Kidney (tissue), 14 donors: ENCODE data around the gene NEURL1B. TPM values are rescaled to one million over a fixed set of nuclear protein-coding genes. Genes with fewer than 3 reads are reported as not detected.

Experiments used
- DNase-seq, 5 donors: peaks; one replicate each; pipeline ENCODE4 v3.0.0-alpha.2; 2013 to 2020
- FAIRE-seq: peaks from 2 replicates; lab custom pipeline; 2012; peaks lifted over from hg19 to GRCh38; lab: Jason Lieb, UNC
- H3K27ac ChIP-seq, 2 donors: one replicate each; pipeline ENCODE4 v1.7.0; 2013; ENCODE audit warnings: low read depth in 2 of 2, low read length in 2 of 2, inconsistent platforms in 1 of 2
- H3K27me3 ChIP-seq: one replicate; pipeline ENCODE4 v1.7.1; 2013; ENCODE audit warnings: low read length, inconsistent platforms; ENCODE audit not compliant: control insufficient read depth, insufficient read depth
- H3K36me3 ChIP-seq, 3 donors: one replicate each; pipeline versions ENCODE4 v1.7.0 to v1.7.1; 2013; ENCODE audit warnings: low read length in 3 of 3, control low read depth in 1 of 3, inconsistent platforms in 1 of 3; ENCODE audit not compliant: insufficient read depth in 3 of 3, control insufficient read depth in 2 of 3
- H3K4me1 ChIP-seq, 3 donors: one replicate each; pipeline versions ENCODE4 v1.7.0 to v1.7.1; 2013; ENCODE audit warnings: low read length in 3 of 3, inconsistent platforms in 1 of 3, low read depth in 1 of 3; ENCODE audit not compliant: control insufficient read depth in 2 of 3, insufficient read depth in 2 of 3
- H3K4me3 ChIP-seq, 3 donors: one replicate each; pipeline versions ENCODE4 v1.7.0 to v1.8.1; 2013; ENCODE audit warnings: low read length in 3 of 3, control low read depth in 1 of 3, inconsistent platforms in 1 of 3
- H3K9ac ChIP-seq, 3 donors: one replicate each; pipeline versions ENCODE4 v1.7.0 to v1.7.1; 2013; ENCODE audit warnings: low read length in 3 of 3, control low read depth in 1 of 3, inconsistent platforms in 1 of 3
- H3K9me3 ChIP-seq, 3 donors: one replicate each; pipeline versions ENCODE4 v1.7.0 to v1.7.1; 2013; ENCODE audit warnings: low read length in 3 of 3, control low read depth in 1 of 3, inconsistent platforms in 1 of 3; ENCODE audit not compliant: control insufficient read depth in 2 of 3, insufficient read depth in 1 of 3
- intact Hi-C: fragments of 100-400 bp; cut with DNase I; formaldehyde crosslinking; loops from one replicate; pipeline ENCODE4 v1.11.1; 2022
- polyA plus RNA-seq: library from polyadenylated mRNA; stranded (reverse); fragments of 350-450 nt; fragmentation: Illumina TruSeq; extraction: RNeasy Lipid Tissue Mini Kit (QIAGEN cat#74804); gene quantifications from one replicate; pipeline ENCODE4 v1.2.3, GENCODE V29; 2014; ENCODE audit warnings: low read depth, low replicate concordance; ENCODE audit not compliant: insufficient read depth
- total RNA-seq: library from RNA; stranded (reverse); fragmentation: NEBNext Ultra II Directional; extraction: Animal tissue kit (Norgen Biotek cat#: 25700); gene quantifications from one replicate; pipeline ENCODE4 v1.2.1, GENCODE V29; 2021
- TF ChIP-seq, protein P1 (sequence below): IDR thresholded peaks from 3 replicates; pipeline ENCODE4 v1.5.1; 2012; ENCODE audit warnings: mild to moderate bottlenecking, moderate library complexity, borderline replicate concordance; ENCODE audit not compliant: insufficient read depth; ENCODE audit errors: extremely low read depth
- donor health status: control.
- donor health status: control.
- donor health status: control.
- donor health status: control.
- donor health status: control.
- donor health status: DM: yes; HTN: yes; CAD: no.
- donor health status: Normal renal cell carcinoma (clear cell type).

Gene NEURL1B
- total and polyA plus RNA-seq, 2 donors from 2014 or later = 5.4 to 42.6 TPM

DNA sequence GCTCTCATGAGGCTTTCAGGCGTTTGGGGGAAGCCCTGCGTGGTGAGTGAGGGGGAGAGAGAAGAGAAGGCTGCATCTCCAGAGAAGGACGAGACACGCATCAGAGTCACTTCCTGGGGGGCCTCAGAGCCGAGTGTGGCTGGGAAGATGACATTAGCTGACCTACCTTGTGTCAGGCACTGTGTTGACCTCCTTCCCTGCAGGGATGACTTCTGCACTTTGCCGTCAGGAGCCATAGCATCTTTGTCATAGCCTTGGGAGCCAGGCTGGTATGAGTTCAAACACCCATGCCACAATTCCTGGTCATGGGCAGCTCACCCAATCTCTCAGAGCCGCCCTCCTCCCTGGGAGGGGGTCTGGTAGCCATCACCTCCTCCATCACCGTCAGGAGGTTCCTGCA is 17.3 kb downstream of the NEURL1B start:
- intact Hi-C loops = no loop called here
- Histone ChIP-seq H3K4me1 (peaks cover 0 to 18% (median 9%) of the 10 kb centered on the region in 3 donors), H3K9me3 (peaks cover 0 to 4% (median 2%) of the 10 kb centered on the region in 3 donors), H3K27me3 (no peaks in the 10 kb centered on the region), H3K36me3 (no peaks in the 10 kb centered on the region), H3K27ac (peak overlapping the region in 1 of 2 donors; percentile 8), H3K4me3 (no peak overlapping the region), H3K9ac (no peak overlapping the region)
- no peak for DNase-seq
- TF ChIP-seq, protein P1, sequence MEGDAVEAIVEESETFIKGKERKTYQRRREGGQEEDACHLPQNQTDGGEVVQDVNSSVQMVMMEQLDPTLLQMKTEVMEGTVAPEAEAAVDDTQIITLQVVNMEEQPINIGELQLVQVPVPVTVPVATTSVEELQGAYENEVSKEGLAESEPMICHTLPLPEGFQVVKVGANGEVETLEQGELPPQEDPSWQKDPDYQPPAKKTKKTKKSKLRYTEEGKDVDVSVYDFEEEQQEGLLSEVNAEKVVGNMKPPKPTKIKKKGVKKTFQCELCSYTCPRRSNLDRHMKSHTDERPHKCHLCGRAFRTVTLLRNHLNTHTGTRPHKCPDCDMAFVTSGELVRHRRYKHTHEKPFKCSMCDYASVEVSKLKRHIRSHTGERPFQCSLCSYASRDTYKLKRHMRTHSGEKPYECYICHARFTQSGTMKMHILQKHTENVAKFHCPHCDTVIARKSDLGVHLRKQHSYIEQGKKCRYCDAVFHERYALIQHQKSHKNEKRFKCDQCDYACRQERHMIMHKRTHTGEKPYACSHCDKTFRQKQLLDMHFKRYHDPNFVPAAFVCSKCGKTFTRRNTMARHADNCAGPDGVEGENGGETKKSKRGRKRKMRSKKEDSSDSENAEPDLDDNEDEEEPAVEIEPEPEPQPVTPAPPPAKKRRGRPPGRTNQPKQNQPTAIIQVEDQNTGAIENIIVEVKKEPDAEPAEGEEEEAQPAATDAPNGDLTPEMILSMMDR = no peak
- no peak for FAIRE-seq

DNA sequence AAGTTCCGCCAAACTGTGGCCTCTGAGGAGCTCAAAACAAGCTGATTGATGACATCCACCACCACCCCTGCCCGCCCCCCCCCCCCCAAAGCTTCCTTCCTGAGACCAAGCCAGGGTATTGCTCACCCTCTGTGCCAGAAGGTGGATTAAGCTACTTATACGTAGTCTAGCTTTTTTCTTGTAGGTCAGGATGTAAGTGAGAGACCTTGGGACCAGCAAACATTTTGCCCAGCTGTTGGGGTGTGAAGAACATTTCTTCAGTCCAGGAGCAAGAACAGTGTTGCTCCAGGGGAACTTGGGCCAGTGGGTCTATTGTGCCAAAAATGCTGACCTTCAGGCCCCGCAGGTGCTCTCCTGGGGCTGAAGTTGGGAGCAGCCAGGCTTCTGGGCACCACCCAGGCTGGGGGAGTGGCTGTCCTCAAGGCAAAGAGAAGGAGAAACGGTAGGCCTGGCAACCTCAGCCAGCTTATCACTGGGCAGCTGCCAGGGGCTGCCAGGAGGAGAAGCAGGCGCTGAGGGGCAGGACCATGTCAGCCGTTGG is 18.0 kb downstream of the NEURL1B start:
- peak overlapping the region in 1 of 3 donors; percentile 19 for H3K9ac ChIP-seq
- H3K4me1 ChIP-seq = peaks cover 0 to 18% (median 9%) of the 10 kb centered on the region in 3 donors
- peaks cover 0 to 4% (median 2%) of the 10 kb centered on the region in 3 donors for H3K9me3 ChIP-seq
- no peak overlapping the region for H3K4me3 ChIP-seq
- FAIRE-seq = no peak
- intact Hi-C loops = no loop called here
- peak overlapping the region; percentile 74 to 84 for H3K27ac ChIP-seq
- TF ChIP-seq, protein P1 = no peak
- no peaks in the 10 kb centered on the region for H3K27me3 ChIP-seq
- no peaks in the 10 kb centered on the region for H3K36me3 ChIP-seq
- DNase-seq = no peak

DNA sequence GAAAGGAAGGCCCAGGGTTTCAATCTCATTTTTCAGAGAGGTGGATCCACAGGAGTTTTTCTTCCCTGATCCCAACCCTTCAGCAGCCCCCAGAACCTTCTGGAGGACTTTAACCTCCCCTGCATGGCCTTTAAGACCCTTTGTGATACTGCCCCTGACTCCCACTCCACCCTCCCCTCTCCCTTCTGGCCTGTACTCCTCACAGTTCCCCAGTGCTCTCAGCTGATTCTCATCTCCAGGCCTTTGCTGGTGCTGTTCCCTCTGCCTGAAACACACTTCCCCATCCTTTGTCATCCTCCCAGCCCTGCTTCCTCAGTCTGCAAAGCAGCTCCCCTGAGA is 18.5 kb downstream of the NEURL1B start:
- Histone ChIP-seq H3K4me1 (peaks cover 0 to 18% (median 9%) of the 10 kb centered on the region in 3 donors), H3K27ac (peak overlapping the region; percentile 74 to 84), H3K9ac (peak overlapping the region in 1 of 3 donors; percentile 19), H3K4me3 (no peak overlapping the region), H3K9me3 (peaks cover 0 to 4% (median 2%) of the 10 kb centered on the region in 3 donors), H3K36me3 (no peaks in the 10 kb centered on the region), H3K27me3 (no peaks in the 10 kb centered on the region)
- FAIRE-seq = no peak
- TF ChIP-seq, protein P1 = no peak
- intact Hi-C loops = no loop called here
- DNase-seq = no peak
